GM10248 (cell line): Measurements from ENCODE around the gene GMPPB.

Experiments used
- CTCF ChIA-PET: fragments of 300-600 bp; sonication (Branson Sonifier 250); formaldehyde crosslinking; extraction: SDS; loops from one replicate; lab custom pipeline; 2021; ENCODE audit warnings: antibody characterized with exemption; lab: Yijun Ruan, JAX
- POLR2A ChIA-PET: fragments of 350-650 bp; sonication (Branson Sonifier 250); formaldehyde crosslinking; extraction: SDS; loops from one replicate; lab custom pipeline; 2020; ENCODE audit warnings: antibody characterized with exemption; lab: Yijun Ruan, JAX
- DNase-seq: peaks from one replicate; pipeline ENCODE4 v3.0.0; 2012; ENCODE audit errors: extremely low spot score
- TF ChIP-seq, protein P1 (sequence below): IDR thresholded peaks from 2 replicates; pipeline ENCODE4 v1.5.1; 2012; ENCODE audit warnings: mild to moderate bottlenecking, low read depth; ENCODE audit errors: extremely low read depth, missing control alignments, control extremely low read depth

GMPPB gene

DNA sequence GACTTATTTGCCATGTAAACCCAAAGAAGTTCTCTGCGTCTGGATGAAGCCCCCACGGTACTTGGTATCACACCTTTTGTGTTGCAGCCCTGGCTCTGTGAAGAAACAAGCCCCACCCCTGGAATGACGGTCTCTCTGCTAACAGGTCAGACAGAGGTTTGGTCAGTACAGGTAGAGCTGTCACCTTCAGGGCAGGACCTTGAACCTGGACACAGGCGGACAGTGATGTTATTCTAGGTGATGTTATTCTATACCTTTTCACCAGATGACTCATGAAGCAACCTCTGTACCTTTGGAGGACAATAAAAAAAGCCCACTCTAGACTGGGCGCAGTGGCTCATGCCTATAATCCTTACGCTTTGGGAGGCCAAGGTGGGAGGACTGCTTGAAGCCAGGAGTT is 11.0 kb upstream of the GMPPB start:
- no peak for DNase-seq
- ChIA-PET CTCF (interaction anchor here (1.0 kb wide), 1 partner anchor 10 kb away, joined by 4 read pairs; no protein-coding TSS in a partner anchor), POLR2A (no interaction called here)
- TF ChIP-seq, protein P1, sequence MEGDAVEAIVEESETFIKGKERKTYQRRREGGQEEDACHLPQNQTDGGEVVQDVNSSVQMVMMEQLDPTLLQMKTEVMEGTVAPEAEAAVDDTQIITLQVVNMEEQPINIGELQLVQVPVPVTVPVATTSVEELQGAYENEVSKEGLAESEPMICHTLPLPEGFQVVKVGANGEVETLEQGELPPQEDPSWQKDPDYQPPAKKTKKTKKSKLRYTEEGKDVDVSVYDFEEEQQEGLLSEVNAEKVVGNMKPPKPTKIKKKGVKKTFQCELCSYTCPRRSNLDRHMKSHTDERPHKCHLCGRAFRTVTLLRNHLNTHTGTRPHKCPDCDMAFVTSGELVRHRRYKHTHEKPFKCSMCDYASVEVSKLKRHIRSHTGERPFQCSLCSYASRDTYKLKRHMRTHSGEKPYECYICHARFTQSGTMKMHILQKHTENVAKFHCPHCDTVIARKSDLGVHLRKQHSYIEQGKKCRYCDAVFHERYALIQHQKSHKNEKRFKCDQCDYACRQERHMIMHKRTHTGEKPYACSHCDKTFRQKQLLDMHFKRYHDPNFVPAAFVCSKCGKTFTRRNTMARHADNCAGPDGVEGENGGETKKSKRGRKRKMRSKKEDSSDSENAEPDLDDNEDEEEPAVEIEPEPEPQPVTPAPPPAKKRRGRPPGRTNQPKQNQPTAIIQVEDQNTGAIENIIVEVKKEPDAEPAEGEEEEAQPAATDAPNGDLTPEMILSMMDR: no peak

- TF ChIP-seq, protein P1: no peak
- no peak for DNase-seq
- CTCF ChIA-PET: no interaction called here
- POLR2A ChIA-PET: interaction anchor here (0.6 kb wide), 1 partner anchor 194 kb away, joined by 6 read pairs; no protein-coding TSS in a partner anchor
Observed at GRCh38 chr3:49733551-49733950, 9.8 kb upstream of the GMPPB start.

DNA sequence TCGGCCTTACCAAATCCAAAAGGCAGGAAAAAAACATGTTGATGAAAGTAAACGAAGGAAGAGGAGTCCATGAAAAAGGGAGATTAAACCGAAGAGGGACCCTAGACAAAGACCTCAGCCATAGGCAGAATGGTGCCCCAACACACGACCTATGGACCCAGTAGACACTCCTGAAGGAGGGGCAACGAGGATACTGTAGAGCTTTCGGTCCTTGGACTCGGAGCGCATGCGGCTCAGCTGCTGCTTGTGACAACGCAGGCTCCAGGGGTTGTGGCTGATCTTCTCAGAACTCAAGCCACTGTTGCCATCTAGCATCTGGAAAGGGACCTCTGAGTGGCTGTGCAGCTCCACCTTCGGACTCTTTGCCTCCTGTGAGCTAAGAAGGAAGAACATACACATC is 8.8 kb upstream of the GMPPB start:
- DNase-seq: no peak
- POLR2A ChIA-PET: no interaction called here
- CTCF ChIA-PET: no interaction called here
- TF ChIP-seq, protein P1: no peak

DNA sequence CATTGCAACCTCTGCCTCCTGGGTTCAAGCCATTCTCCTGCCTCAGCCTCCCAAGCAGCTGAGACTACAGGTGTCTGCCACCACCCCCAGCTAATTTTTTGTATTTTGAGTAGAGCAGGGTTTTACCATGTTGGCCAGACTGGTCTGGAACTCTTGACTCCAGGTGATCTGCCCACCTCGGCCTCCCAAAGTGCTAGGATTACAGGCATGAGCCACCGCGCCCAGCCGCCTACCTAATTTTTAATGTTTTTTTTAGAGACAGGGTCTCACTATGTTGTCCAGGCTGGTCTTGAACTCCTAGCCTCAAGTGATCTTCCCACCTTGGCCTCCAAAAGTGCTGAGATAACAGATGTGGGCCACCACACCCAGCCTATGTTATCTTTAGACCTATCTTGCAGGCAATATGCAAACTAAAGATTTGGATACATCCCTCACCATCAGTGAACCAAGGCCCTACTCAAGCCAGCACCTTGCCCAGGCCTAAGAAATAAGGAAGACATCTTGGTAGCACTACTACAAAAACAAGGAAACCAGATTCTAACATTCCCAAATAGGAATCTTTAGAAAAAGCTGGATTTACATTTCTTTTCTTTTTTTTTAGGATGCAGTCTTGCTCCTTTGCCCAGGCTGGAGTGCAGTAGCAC is 6.3 kb upstream of the GMPPB start:
- ChIA-PET POLR2A (no interaction called here), CTCF (interaction anchor here (1.0 to 1.2 kb wide), 2 partner anchors 27 to 190 kb away, joined by 3 read pairs; no protein-coding TSS in a partner anchor)
- TF ChIP-seq, protein P1: no peak
- no peak for DNase-seq

GRCh38 chr3:49727924-49728361 is 4.2 kb upstream of the GMPPB start:
- ChIA-PET POLR2A (no interaction called here), CTCF (no interaction called here)
- DNase-seq: no peak
- TF ChIP-seq, protein P1: no peak

GRCh38 chr3:49727154-49727923 is 3.6 kb upstream of the GMPPB start:
- DNase-seq: no peak
- POLR2A ChIA-PET: no interaction called here
- CTCF ChIA-PET: no interaction called here
- TF ChIP-seq, protein P1: no peak
